ENCODE data around the gene TENT5C.

The TENT5C gene

DNA sequence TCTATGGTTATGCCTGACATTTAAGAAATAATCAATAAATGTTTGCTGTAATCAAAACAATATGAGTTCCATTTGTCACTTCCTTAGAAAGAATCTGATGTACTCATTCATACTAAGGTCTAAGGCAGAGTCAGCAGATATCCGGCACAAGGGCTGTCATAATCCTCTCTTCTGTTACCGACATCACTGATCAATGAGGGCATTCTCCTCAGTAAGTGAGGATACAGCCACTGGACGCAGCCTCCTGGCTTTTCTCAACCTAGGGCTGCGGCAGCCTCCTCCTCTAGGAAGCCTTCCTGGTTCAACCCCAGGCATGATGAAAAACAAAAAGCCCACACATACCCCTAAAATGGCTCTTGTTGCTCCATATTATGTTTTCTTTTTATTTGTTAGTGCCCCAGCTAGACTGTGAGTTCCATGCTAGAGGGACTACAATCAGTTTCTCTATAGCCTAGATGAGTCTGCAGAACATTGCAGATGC, 40.7 kb upstream of the TENT5C start:
- TF ChIP-seq CTCF (IDR thresholded peaks at IDR 0.05; ENCODE audit: unreplicated experiment in 3 of 3), result no peak
- no peaks in the 10 kb centered on the region for H3K27me3 Mint-ChIP-seq (ENCODE audit: low read depth)
- no peaks in the 10 kb centered on the region for H3K9me3 Mint-ChIP-seq
- no peaks in the 10 kb centered on the region for H3K36me3 Mint-ChIP-seq (ENCODE audit: low read depth)
- H3K27ac Mint-ChIP-seq, result no peak overlapping the region
- no peak overlapping the region for H3K4me3 Mint-ChIP-seq
- H3K4me1 Mint-ChIP-seq, result peaks cover 8% of the 10 kb centered on the region

- Mint-ChIP-seq H3K27me3 (ENCODE audit: low read depth) (no peaks in the 10 kb centered on the region), H3K4me1 (peaks cover 13% of the 10 kb centered on the region), H3K36me3 (ENCODE audit: low read depth) (no peaks in the 10 kb centered on the region), H3K27ac (no peak overlapping the region), H3K4me3 (no peak overlapping the region), H3K9me3 (no peaks in the 10 kb centered on the region)
- TF ChIP-seq CTCF (IDR thresholded peaks at IDR 0.05; ENCODE audit: unreplicated experiment in 3 of 3), result no peak
Measured at GRCh38 chr1:117565745-117566455, 39.9 kb upstream of the TENT5C start.

DNA sequence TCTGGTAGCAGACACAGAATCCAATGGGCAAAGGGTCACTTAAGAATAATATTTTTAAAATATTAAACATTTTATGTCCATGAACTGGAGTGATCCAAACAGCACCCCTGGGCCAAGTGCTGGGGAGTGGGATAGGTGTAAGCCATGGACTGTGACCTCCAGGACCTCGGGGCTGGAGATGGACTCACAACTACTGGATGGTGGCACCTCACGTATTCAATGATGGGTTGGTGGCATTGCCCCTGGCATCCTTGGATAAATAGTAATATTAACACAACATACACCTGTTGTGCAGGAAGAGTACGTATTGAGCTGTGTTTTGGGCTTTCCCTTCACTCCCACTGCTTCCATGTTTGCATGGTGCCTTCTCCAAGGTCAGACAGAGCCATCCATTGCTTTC, 39.3 kb upstream of the TENT5C start:
- Mint-ChIP-seq H3K4me3 (no peak overlapping the region), H3K9me3 (no peaks in the 10 kb centered on the region), H3K27me3 (ENCODE audit: low read depth) (no peaks in the 10 kb centered on the region), H3K4me1 (peaks cover 15% of the 10 kb centered on the region), H3K27ac (no peak overlapping the region), H3K36me3 (ENCODE audit: low read depth) (no peaks in the 10 kb centered on the region)
- TF ChIP-seq CTCF (IDR thresholded peaks at IDR 0.05; ENCODE audit: unreplicated experiment in 3 of 3), result no peak

GRCh38 chr1:117567435-117567834, 38.4 kb upstream of the TENT5C start:
- TF ChIP-seq CTCF (IDR thresholded peaks at IDR 0.05; ENCODE audit: unreplicated experiment in 3 of 3), result no peak
- H3K4me1 Mint-ChIP-seq, result peaks cover 17% of the 10 kb centered on the region
- H3K27ac Mint-ChIP-seq, result no peak overlapping the region
- no peak overlapping the region for H3K4me3 Mint-ChIP-seq
- no peaks in the 10 kb centered on the region for H3K36me3 Mint-ChIP-seq (ENCODE audit: low read depth)
- no peaks in the 10 kb centered on the region for H3K9me3 Mint-ChIP-seq
- no peaks in the 10 kb centered on the region for H3K27me3 Mint-ChIP-seq (ENCODE audit: low read depth)

- no peaks in the 10 kb centered on the region for H3K36me3 Mint-ChIP-seq (ENCODE audit: low read depth)
- H3K27ac Mint-ChIP-seq, result no peak overlapping the region
- H3K4me3 Mint-ChIP-seq, result no peak overlapping the region
- no peaks in the 10 kb centered on the region for H3K27me3 Mint-ChIP-seq (ENCODE audit: low read depth)
- TF ChIP-seq CTCF (IDR thresholded peaks at IDR 0.05; ENCODE audit: unreplicated experiment in 3 of 3), result no peak
- H3K4me1 Mint-ChIP-seq, result peaks cover 17% of the 10 kb centered on the region
- no peaks in the 10 kb centered on the region for H3K9me3 Mint-ChIP-seq
Measured at GRCh38 chr1:117567976-117568375, 37.9 kb upstream of the TENT5C start.

- H3K4me3 Mint-ChIP-seq, result no peak overlapping the region
- H3K27me3 Mint-ChIP-seq (ENCODE audit: low read depth), result no peaks in the 10 kb centered on the region
- H3K9me3 Mint-ChIP-seq, result no peaks in the 10 kb centered on the region
- peaks cover 17% of the 10 kb centered on the region for H3K4me1 Mint-ChIP-seq
- no peak for TF ChIP-seq CTCF (IDR thresholded peaks at IDR 0.05; ENCODE audit: unreplicated experiment in 3 of 3)
- H3K36me3 Mint-ChIP-seq (ENCODE audit: low read depth), result no peaks in the 10 kb centered on the region
- H3K27ac Mint-ChIP-seq, result no peak overlapping the region
Measured at GRCh38 chr1:117568999-117569398, 36.8 kb upstream of the TENT5C start.
